MM.1S (cell line): ENCODE measurements around the gene ALDH3B1.

Experiments
- DNase-seq: peaks from one replicate; pipeline ENCODE4 v3.0.0-alpha.2; 2015
- H2AFZ ChIP-seq: fragments of 300-600 bp; sonication (generic); 2 replicates; pipeline ENCODE4 v1.6.0; 2016; ENCODE audit warnings: antibody characterized with exemption, low read length
- H3F3A ChIP-seq: fragments of 300-600 bp; sonication (generic); 2 replicates; pipeline ENCODE4 v1.6.1; 2016; ENCODE audit warnings: mild to moderate bottlenecking, antibody characterized with exemption, low read length, moderate library complexity, mixed read lengths; ENCODE audit not compliant: insufficient read depth
- H3K27ac ChIP-seq: fragments of 300-600 bp; sonication (generic); 2 replicates; pipeline ENCODE4 v1.5.1; 2016; ENCODE audit warnings: mild to moderate bottlenecking, low read length
- H3K27me3 ChIP-seq: fragments of 300-600 bp; sonication (generic); replicated peaks from 2 replicates; pipeline ENCODE4 v1.6.0; 2016; ENCODE audit warnings: low read length; ENCODE audit not compliant: insufficient read depth
- H3K36me3 ChIP-seq: fragments of 300-600 bp; sonication (generic); replicated peaks from 2 replicates; pipeline ENCODE4 v1.6.1; 2016; ENCODE audit warnings: mild to moderate bottlenecking, low read length, mixed read lengths; ENCODE audit not compliant: insufficient read depth
- H3K4me1 ChIP-seq: fragments of 300-600 bp; sonication (generic); 2 replicates; pipeline ENCODE4 v1.6.1; 2016; ENCODE audit warnings: low read length, mixed read lengths
- H3K4me2 ChIP-seq: fragments of 300-600 bp; sonication (generic); 2 replicates; pipeline ENCODE4 v1.6.0; 2016; ENCODE audit warnings: low read depth, low read length
- H3K4me3 ChIP-seq: fragments of 300-600 bp; sonication (generic); 2 replicates; pipeline ENCODE4 v1.5.1; 2016; ENCODE audit warnings: low read length, mixed read lengths
- H3K79me2 ChIP-seq: fragments of 300-600 bp; sonication (generic); 2 replicates; pipeline ENCODE4 v1.6.1; 2016; ENCODE audit warnings: mixed run types, low read length, mixed read lengths
- H3K9ac ChIP-seq: fragments of 300-600 bp; sonication (generic); 2 replicates; pipeline ENCODE4 v1.6.1; 2016; ENCODE audit warnings: low read length, mixed read lengths
- H3K9me2 ChIP-seq: fragments of 300-600 bp; sonication (generic); replicated peaks from 2 replicates; pipeline ENCODE4 v1.6.1; 2016; ENCODE audit warnings: mild to moderate bottlenecking, low read length, mixed read lengths; ENCODE audit not compliant: insufficient read depth
- H3K9me3 ChIP-seq: fragments of 300-600 bp; sonication (generic); replicated peaks from 2 replicates; pipeline ENCODE4 v1.6.1; 2016; ENCODE audit warnings: mild to moderate bottlenecking, low read length, mixed read lengths; ENCODE audit not compliant: insufficient read depth
- H4K20me1 ChIP-seq: fragments of 300-600 bp; sonication (generic); 2 replicates; pipeline ENCODE4 v1.6.1; 2016; ENCODE audit warnings: mild to moderate bottlenecking, low read length, moderate library complexity, mixed read lengths; ENCODE audit not compliant: insufficient read depth
- CTCF ChIP-seq: fragments of 300-600 bp; sonication (generic); IDR thresholded peaks from 2 replicates; pipeline ENCODE4 v1.5.1; 2016; ENCODE audit warnings: antibody characterized with exemption, low read length, mixed read lengths
- EZH2 ChIP-seq: fragments of 300-600 bp; sonication (generic); optimal IDR thresholded peaks from 2 replicates; pipeline ENCODE3; 2017; ENCODE audit warnings: low read depth, mild to moderate bottlenecking, antibody characterized with exemption, low read length, mixed read lengths
- EZH2phosphoT487 ChIP-seq: fragments of 300-600 bp; sonication (generic); IDR thresholded peaks from 2 replicates; pipeline ENCODE4 v1.6.1; 2018; ENCODE audit warnings: antibody characterized with exemption, low read length

ALDH3B1 gene

GRCh38 chr11:68050371-68050841, 40.3 kb downstream of the ALDH3B1 start:
- 0 out of 2 replicates have a peak, but pooled peaks cover 8% of the 10 kb centered on the region for H3F3A ChIP-seq
- H3K27me3 ChIP-seq: no peaks in the 10 kb centered on the region
- no peak overlapping the region for H3K4me3 ChIP-seq
- TF ChIP-seq EZH2: no peak
- TF ChIP-seq EZH2phosphoT487: no peak
- no peak for TF ChIP-seq CTCF
- no peak for DNase-seq
- H3K79me2 ChIP-seq: no peaks in the 10 kb centered on the region; the same call in 1 of the 2 replicates
- H3K9ac ChIP-seq: no peak overlapping the region
- no peak overlapping the region for H3K4me2 ChIP-seq
- no peak overlapping the region for H2AFZ ChIP-seq
- no peaks in the 10 kb centered on the region for H3K9me3 ChIP-seq
- no peaks in the 10 kb centered on the region for H3K9me2 ChIP-seq
- H3K4me1 ChIP-seq: no peaks in the 10 kb centered on the region
- no peaks in the 10 kb centered on the region; the same call in 1 of the 2 replicates for H3K36me3 ChIP-seq
- H4K20me1 ChIP-seq: no peaks in the 10 kb centered on the region
- H3K27ac ChIP-seq: no peak overlapping the region

GRCh38 chr11:68051191-68052136, 41.3 kb downstream of the ALDH3B1 start:
- no peak overlapping the region for H3K9ac ChIP-seq
- no peaks in the 10 kb centered on the region for H3K9me3 ChIP-seq
- H3K4me1 ChIP-seq: no peaks in the 10 kb centered on the region
- H3K4me3 ChIP-seq: no peak overlapping the region
- H2AFZ ChIP-seq: no peak overlapping the region
- H3K27ac ChIP-seq: no peak overlapping the region
- H3K4me2 ChIP-seq: no peak overlapping the region
- no peaks in the 10 kb centered on the region; the same call in 1 of the 2 replicates for H3K79me2 ChIP-seq
- no peak for TF ChIP-seq EZH2
- TF ChIP-seq EZH2phosphoT487: no peak
- TF ChIP-seq CTCF: no peak
- H3K9me2 ChIP-seq: no peaks in the 10 kb centered on the region
- peaks cover 8% of the 10 kb centered on the region; the same call in 1 of the 2 replicates for H3F3A ChIP-seq
- DNase-seq: no peak
- H4K20me1 ChIP-seq: no peaks in the 10 kb centered on the region
- H3K27me3 ChIP-seq: no peaks in the 10 kb centered on the region
- no peaks in the 10 kb centered on the region; the same call in 1 of the 2 replicates for H3K36me3 ChIP-seq

GRCh38 chr11:68052137-68052873, 42.2 kb downstream of the ALDH3B1 start:
- Histone ChIP-seq H3K4me3 (no peak overlapping the region), H3K36me3 (no peaks in the 10 kb centered on the region; the same call in 1 of the 2 replicates), H3K27me3 (no peaks in the 10 kb centered on the region), H3K79me2 (no peaks in the 10 kb centered on the region; the same call in 1 of the 2 replicates), H3K4me2 (no peak overlapping the region), H3K9me2 (no peaks in the 10 kb centered on the region), H3F3A (peaks cover 8% of the 10 kb centered on the region; the same call in 1 of the 2 replicates), H3K4me1 (no peaks in the 10 kb centered on the region), H3K27ac (no peak overlapping the region), H3K9ac (no peak overlapping the region), H2AFZ (no peak overlapping the region), H3K9me3 (no peaks in the 10 kb centered on the region), H4K20me1 (no peaks in the 10 kb centered on the region)
- TF ChIP-seq EZH2phosphoT487 (no peak), CTCF (no peak), EZH2 (no peak)
- DNase-seq: no peak
